Upper lobe of left lung (tissue), 6 donors: ENCODE data around the gene GALNT13. TPM values are rescaled to one million over a fixed set of nuclear protein-coding genes. Genes with fewer than 3 reads are reported as not detected.

Experiments used
- ATAC-seq, 2 donors: fragments of 200-7000 bp; cut with Tn5 transposase; one replicate each; pipeline ENCODE4 v1.9.1; 2022; ENCODE audit warnings: mild to moderate bottlenecking in 2 of 2, moderate library complexity in 2 of 2; ENCODE audit not compliant: low FRiP score in 2 of 2
- DNase-seq, 2 donors: peaks; one replicate each; pipeline ENCODE4 v3.0.0-alpha.2; 2019 to 2020
- H3K27ac ChIP-seq, 4 donors: fragments of 200-600 bp; sonication (generic); one replicate each; pipeline ENCODE4 v1.5.1; 2016 to 2019
- H3K27me3 ChIP-seq, 4 donors: fragments of 200-600 bp; sonication (generic); one replicate each; pipeline ENCODE4 v1.5.1; 2017 to 2019
- H3K36me3 ChIP-seq, 4 donors: fragments of 200-600 bp; sonication (generic); one replicate each; pipeline ENCODE4 v1.5.1; 2016 to 2019
- H3K4me1 ChIP-seq, 4 donors: fragments of 200-600 bp; sonication (generic); one replicate each; pipeline ENCODE4 v1.5.1; 2018 to 2019
- H3K4me3 ChIP-seq, 4 donors: fragments of 200-600 bp; sonication (generic); one replicate each; pipeline ENCODE4 v1.5.1; 2017 to 2019; ENCODE audit warnings: mild to moderate bottlenecking in 2 of 4, moderate library complexity in 1 of 4
- H3K9me3 ChIP-seq, 4 donors: fragments of 200-600 bp; sonication (generic); one replicate each; pipeline ENCODE4 v1.5.1; 2018 to 2019
- EP300 ChIP-seq, 4 donors: sonication (generic); formaldehyde crosslinking; IDR thresholded peaks; one replicate each; pipeline ENCODE4 v1.5.1; 2017; ENCODE audit warnings: antibody characterized with exemption in 4 of 4, control low read depth in 2 of 4
- POLR2A ChIP-seq, 4 donors: fragments of 450-650 bp; IDR thresholded peaks; one replicate each; pipeline ENCODE4 v1.5.1; 2016 to 2017; ENCODE audit warnings: antibody characterized with exemption in 4 of 4, mild to moderate bottlenecking in 2 of 4
- POLR2AphosphoS5 ChIP-seq, 2 donors: sonication (generic); formaldehyde crosslinking; IDR thresholded peaks; one replicate each; pipeline ENCODE4 v1.5.1; 2017; ENCODE audit warnings: antibody characterized with exemption in 2 of 2
- WGBS, 2 donors: methylation state at CpG; one replicate each; pipeline ENCODE4 v1.1.5; 2017 to 2018; 5-methylcytosine and 5-hydroxymethylcytosine counted together
- total RNA-seq, 6 donors: library from RNA; depleted of rRNA in 4 of 6; stranded (reverse); fragments of >200 nt in 4 of 6; gene quantifications; one replicate each; pipeline versions ENCODE4 v1.1.0 to v1.2.1, GENCODE V29; 2016 to 2021
- TF ChIP-seq, protein P1 (sequence below), 6 experiments: fragments of 450-650 bp in 4 of 6; fragments of 200-600 bp in 2 of 6; sonication (generic) in 2 of 6; IDR thresholded peaks; one replicate each; pipeline ENCODE4 v1.5.1; 2016 to 2019; ENCODE audit warnings: antibody characterized with exemption in 6 of 6
- donor health status: DM: no; HTN: no; CAD: no; lungs with moderate emphysema.
- donor health status: DM: no; HTN: yes; CAD: no; lungs with severe emphysema.

Gene GALNT13
- total RNA-seq, 6 donors from 2014 or later: 1.6 to 4.1 (median 2.8) TPM

DNA sequence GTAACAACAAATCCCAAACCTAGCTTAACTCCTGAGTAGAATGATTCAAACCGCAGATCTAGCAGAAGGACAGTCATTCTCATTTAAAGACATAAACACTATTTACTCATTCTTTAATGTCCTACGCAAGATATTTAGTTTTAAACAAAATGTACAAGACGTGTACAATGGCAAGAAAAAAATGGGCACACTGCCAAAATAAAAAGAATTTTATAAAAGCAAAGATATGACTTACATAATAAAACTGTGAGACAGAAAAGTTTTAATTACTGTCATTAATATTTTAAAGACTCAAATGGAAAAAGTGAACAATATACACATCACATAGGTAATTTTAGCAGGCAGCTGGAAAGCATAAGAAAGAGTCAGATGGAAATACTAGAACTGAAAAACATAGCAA, 157.8 kb downstream of the GALNT13 start:
- no peak for ATAC-seq
- 72 to 78% methylated on average over 3 of the region's 3 CpGs for WGBS, 2 donors
- TF ChIP-seq POLR2AphosphoS5 (IDR thresholded peaks at IDR 0.05): no peak
- no peak for TF ChIP-seq POLR2A (IDR thresholded peaks at IDR 0.05)
- TF ChIP-seq, protein P1, sequence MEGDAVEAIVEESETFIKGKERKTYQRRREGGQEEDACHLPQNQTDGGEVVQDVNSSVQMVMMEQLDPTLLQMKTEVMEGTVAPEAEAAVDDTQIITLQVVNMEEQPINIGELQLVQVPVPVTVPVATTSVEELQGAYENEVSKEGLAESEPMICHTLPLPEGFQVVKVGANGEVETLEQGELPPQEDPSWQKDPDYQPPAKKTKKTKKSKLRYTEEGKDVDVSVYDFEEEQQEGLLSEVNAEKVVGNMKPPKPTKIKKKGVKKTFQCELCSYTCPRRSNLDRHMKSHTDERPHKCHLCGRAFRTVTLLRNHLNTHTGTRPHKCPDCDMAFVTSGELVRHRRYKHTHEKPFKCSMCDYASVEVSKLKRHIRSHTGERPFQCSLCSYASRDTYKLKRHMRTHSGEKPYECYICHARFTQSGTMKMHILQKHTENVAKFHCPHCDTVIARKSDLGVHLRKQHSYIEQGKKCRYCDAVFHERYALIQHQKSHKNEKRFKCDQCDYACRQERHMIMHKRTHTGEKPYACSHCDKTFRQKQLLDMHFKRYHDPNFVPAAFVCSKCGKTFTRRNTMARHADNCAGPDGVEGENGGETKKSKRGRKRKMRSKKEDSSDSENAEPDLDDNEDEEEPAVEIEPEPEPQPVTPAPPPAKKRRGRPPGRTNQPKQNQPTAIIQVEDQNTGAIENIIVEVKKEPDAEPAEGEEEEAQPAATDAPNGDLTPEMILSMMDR (IDR thresholded peaks at IDR 0.05): no peak
- no peak for TF ChIP-seq EP300 (IDR thresholded peaks at IDR 0.05)

DNA sequence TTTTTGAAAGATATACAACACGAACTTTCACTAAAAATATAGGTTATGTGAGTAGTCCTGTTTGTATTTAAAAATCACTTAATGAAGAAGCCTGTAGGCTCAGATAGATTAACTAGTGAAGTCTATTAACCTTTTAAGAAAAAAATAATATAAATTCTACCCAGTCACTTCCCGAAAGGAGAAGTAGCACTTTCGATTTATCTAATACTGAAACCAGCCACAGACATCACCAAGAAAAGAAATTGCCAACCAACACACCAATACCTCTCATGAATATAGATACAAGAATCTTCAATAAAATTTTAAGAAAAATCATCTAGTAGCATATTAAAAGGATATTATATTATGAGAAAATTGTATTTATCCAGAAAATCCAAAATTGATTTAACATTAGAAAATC, 160.5 kb downstream of the GALNT13 start:
- Histone ChIP-seq H3K27me3 (no peaks in the 10 kb centered on the region), H3K9me3 (no peaks in the 10 kb centered on the region), H3K36me3 (no peaks in the 10 kb centered on the region), H3K27ac (no peak overlapping the region), H3K4me3 (no peak overlapping the region), H3K4me1 (no peaks in the 10 kb centered on the region)
- TF ChIP-seq POLR2A (IDR thresholded peaks at IDR 0.05) (no peak), EP300 (IDR thresholded peaks at IDR 0.05) (no peak), POLR2AphosphoS5 (IDR thresholded peaks at IDR 0.05) (no peak)
- TF ChIP-seq, protein P1 (IDR thresholded peaks at IDR 0.05): no peak
- 80 to 81% methylated on average over 3 of the region's 3 CpGs for WGBS, 2 donors
- no peak for DNase-seq
- ATAC-seq: no peak

More for the DNA sequence above, 157.8 kb downstream of the GALNT13 start:
- H3K4me3 ChIP-seq: no peak overlapping the region
- H3K9me3 ChIP-seq: no peaks in the 10 kb centered on the region
- no peak overlapping the region for H3K27ac ChIP-seq
- H3K36me3 ChIP-seq: no peaks in the 10 kb centered on the region
- no peaks in the 10 kb centered on the region for H3K27me3 ChIP-seq
- DNase-seq: no peak
- H3K4me1 ChIP-seq: no peaks in the 10 kb centered on the region

DNA sequence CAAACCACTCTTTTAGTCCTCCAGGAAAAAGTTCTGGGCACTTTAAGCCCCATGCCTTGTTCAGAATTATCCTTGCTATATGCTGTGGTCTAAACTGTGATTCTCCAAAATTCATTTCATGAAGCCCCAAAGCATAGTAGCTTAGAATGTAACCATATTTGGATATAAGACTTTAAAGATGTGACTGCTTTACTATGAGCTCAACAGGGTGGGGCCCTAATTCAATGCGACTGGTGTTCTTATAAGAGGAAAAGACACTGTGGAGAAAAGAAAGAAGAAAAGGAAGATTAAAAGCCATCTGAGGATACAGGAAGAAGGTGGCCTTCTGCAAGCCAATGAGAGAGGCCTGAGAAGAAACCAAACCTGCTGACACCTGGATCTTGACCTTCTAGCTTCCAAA, 174.8 kb downstream of the GALNT13 start:
- Histone ChIP-seq H3K4me1 (no peaks in the 10 kb centered on the region), H3K36me3 (no peaks in the 10 kb centered on the region), H3K9me3 (no peaks in the 10 kb centered on the region), H3K27me3 (no peaks in the 10 kb centered on the region), H3K27ac (no peak overlapping the region), H3K4me3 (no peak overlapping the region)
- 58 to 79% methylated on average over 1 of the region's 1 CpG for WGBS, 2 donors
- no peak for DNase-seq
- no peak for TF ChIP-seq POLR2AphosphoS5 (IDR thresholded peaks at IDR 0.05)
- ATAC-seq: no peak

DNA sequence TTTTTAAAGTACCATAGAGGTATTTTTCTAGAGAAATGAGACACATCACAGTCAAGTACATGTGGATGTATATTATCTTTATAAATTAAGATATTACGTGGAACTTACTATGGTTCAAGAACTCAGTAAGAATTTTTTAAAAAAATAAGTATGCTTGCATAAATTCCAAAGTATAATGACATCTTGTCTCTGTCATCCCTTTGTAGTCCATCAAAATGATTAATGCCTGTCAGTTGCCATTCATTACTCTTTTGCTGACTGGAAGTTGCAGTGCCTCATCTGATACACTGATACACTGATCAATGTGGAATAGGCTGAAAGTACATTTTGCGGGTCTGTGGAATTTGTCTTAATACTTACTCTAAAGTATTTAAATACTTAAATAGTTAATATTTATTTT, 177.2 kb downstream of the GALNT13 start:
- Histone ChIP-seq H3K4me1 (no peaks in the 10 kb centered on the region), H3K9me3 (no peaks in the 10 kb centered on the region), H3K36me3 (no peaks in the 10 kb centered on the region), H3K27me3 (no peaks in the 10 kb centered on the region), H3K4me3 (no peak overlapping the region), H3K27ac (no peak overlapping the region)
- DNase-seq (no peak), ATAC-seq (no peak)
- 92 to 93% methylated on average over 2 of the region's 2 CpGs for WGBS, 2 donors
- TF ChIP-seq, protein P1 (IDR thresholded peaks at IDR 0.05): no peak
- TF ChIP-seq POLR2A (IDR thresholded peaks at IDR 0.05): no peak
- no peak for TF ChIP-seq POLR2AphosphoS5 (IDR thresholded peaks at IDR 0.05)
- no peak for TF ChIP-seq EP300 (IDR thresholded peaks at IDR 0.05)

DNA sequence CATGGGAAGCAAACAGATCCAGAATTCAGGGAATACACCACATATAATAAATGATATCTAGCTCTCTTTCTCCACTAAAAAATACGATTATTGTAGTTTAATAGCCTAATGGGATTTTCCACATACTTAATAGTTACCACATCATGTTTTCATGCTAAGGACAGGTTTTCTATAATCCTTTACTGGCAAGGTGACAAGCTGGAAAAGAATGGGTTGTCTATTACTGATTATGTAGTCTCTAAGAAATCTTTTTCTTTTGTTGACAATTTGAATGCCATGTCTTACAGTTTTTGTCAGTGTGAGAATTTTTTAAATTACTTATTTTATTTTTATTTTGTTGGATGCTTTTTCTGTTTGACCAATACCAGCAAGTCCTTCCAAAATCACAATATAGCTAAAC, 177.8 kb downstream of the GALNT13 start:
- Histone ChIP-seq H3K36me3 (no peaks in the 10 kb centered on the region), H3K9me3 (no peaks in the 10 kb centered on the region), H3K4me3 (no peak overlapping the region), H3K27me3 (no peaks in the 10 kb centered on the region), H3K27ac (no peak overlapping the region), H3K4me1 (no peaks in the 10 kb centered on the region)
- DNase-seq (no peak), ATAC-seq (no peak)
- no peak for TF ChIP-seq EP300 (IDR thresholded peaks at IDR 0.05)
- no peak for TF ChIP-seq POLR2A (IDR thresholded peaks at IDR 0.05)
- no peak for TF ChIP-seq POLR2AphosphoS5 (IDR thresholded peaks at IDR 0.05)
- TF ChIP-seq, protein P1 (IDR thresholded peaks at IDR 0.05): no peak
- 64 to 67% methylated on average over 1 of the region's 1 CpG for WGBS, 2 donors
